Smooth muscle cell (in vitro differentiated cells): ENCODE measurements around the gene IGF2BP1. TPM values are rescaled to one million over a fixed set of nuclear protein-coding genes. Genes with fewer than 3 reads are reported as not detected.

Experiments
- DNase-seq: peaks from one replicate; lab custom pipeline; 2025; ENCODE audit not compliant: unreplicated experiment; lab: John Stamatoyannopoulos, UW
- H2AFZ ChIP-seq: fragments of 200-600 bp; sonication (generic); 2 replicates; pipeline ENCODE4 v1.6.0; 2016; ENCODE audit warnings: antibody characterized with exemption, low read depth, mild to moderate bottlenecking
- H3F3A ChIP-seq: fragments of 200-600 bp; sonication (generic); 2 replicates; pipeline ENCODE4 v1.6.0; 2017; ENCODE audit warnings: antibody characterized with exemption, low read depth
- H3K27ac ChIP-seq: fragments of 200-600 bp; sonication (generic); 2 replicates; pipeline ENCODE4 v1.5.1; 2016; ENCODE audit warnings: low read depth, mild to moderate bottlenecking
- H3K27me3 ChIP-seq: fragments of 200-600 bp; sonication (generic); 2 replicates; pipeline ENCODE4 v1.6.1; 2016; ENCODE audit warnings: low read depth, mild to moderate bottlenecking
- H3K36me3 ChIP-seq: fragments of 200-600 bp; sonication (generic); 2 replicates; pipeline ENCODE4 v1.5.1; 2016; ENCODE audit warnings: low read depth
- H3K4me1 ChIP-seq: fragments of 200-600 bp; sonication (generic); 2 replicates; pipeline ENCODE4 v1.5.1; 2016; ENCODE audit warnings: low read depth
- H3K4me2 ChIP-seq: fragments of 200-600 bp; sonication (generic); 2 replicates; pipeline ENCODE4 v1.6.0; 2016; ENCODE audit warnings: mild to moderate bottlenecking
- H3K4me3 ChIP-seq: fragments of 200-600 bp; sonication (generic); 2 replicates; pipeline ENCODE4 v1.5.1; 2016; ENCODE audit warnings: mild to moderate bottlenecking
- H3K79me2 ChIP-seq: fragments of 200-600 bp; sonication (generic); 2 replicates; pipeline ENCODE4 v1.6.0; 2016; ENCODE audit warnings: low read depth, mild to moderate bottlenecking
- H3K9ac ChIP-seq: fragments of 200-600 bp; sonication (generic); 2 replicates; pipeline ENCODE4 v1.6.0; 2016; ENCODE audit warnings: low read depth
- H3K9me3 ChIP-seq: fragments of 200-600 bp; sonication (generic); replicated peaks from 2 replicates; pipeline ENCODE4 v1.5.1; 2016; ENCODE audit warnings: low read depth
- H4K20me1 ChIP-seq: fragments of 200-600 bp; sonication (generic); 2 replicates; pipeline ENCODE4 v1.6.0; 2016; ENCODE audit warnings: low read depth
- CTCF ChIP-seq: fragments of 200-600 bp; sonication (generic); IDR thresholded peaks from 2 replicates; pipeline ENCODE4 v1.5.1; 2017; ENCODE audit warnings: borderline replicate concordance, mild to moderate bottlenecking, antibody characterized with exemption; ENCODE audit not compliant: insufficient read depth, poor library complexity, severe bottlenecking
- WGBS: methylation state at CpG from one replicate; pipeline ENCODE4 v1.1.7; 2016; ENCODE audit warnings: low lambda C conversion rate; 5-methylcytosine and 5-hydroxymethylcytosine counted together
- polyA plus RNA-seq: library from polyadenylated mRNA; unstranded; fragments of >200 nt; fragmentation: Nextera tagmentation; extraction: Ambion mirVana; gene quantifications from 2 replicates; pipeline ENCODE4 v1.2.1, GENCODE V29; 2016
- total RNA-seq: library from RNA; depleted of rRNA; stranded (reverse); fragments of >200 nt; gene quantifications from 2 replicates; pipeline ENCODE4 v1.2.3, GENCODE V29; 2014

Gene IGF2BP1
- total and polyA plus RNA-seq, 2 experiments from 2014 or later: 51.4 to 54.6 TPM

GRCh38 chr17:49013311-49014213 is 16.4 kb downstream of the IGF2BP1 start:
- H2AFZ ChIP-seq: no peak overlapping the region

GRCh38 chr17:49015179-49015923 is 18.2 kb downstream of the IGF2BP1 start:
- no peak for DNase-seq
- H4K20me1 ChIP-seq: peaks cover 95% of the 10 kb centered on the region

More at GRCh38 chr17:49013311-49014213, 16.4 kb downstream of the IGF2BP1 start:
- WGBS: 5% methylated on average over 35 of the region's 65 CpGs
- TF ChIP-seq CTCF: no peak
- Histone ChIP-seq H4K20me1 (peaks cover 97% of the 10 kb centered on the region), H3K4me3 (peak overlapping the region; percentile 60), H3K79me2 (peaks cover 99% of the 10 kb centered on the region), H3K27me3 (no peaks in the 10 kb centered on the region), H3K4me2 (peak overlapping the region; percentile 92), H3K27ac (peak overlapping the region; percentile 82), H3K9me3 (no peaks in the 10 kb centered on the region), H3K4me1 (peaks cover 57% of the 10 kb centered on the region), H3K36me3 (no peaks in the 10 kb centered on the region), H3K9ac (peak overlapping the region; percentile 71), H3F3A (peaks cover 21% of the 10 kb centered on the region)
- DNase-seq: no peak

GRCh38 chr17:49015924-49016774 is 19.0 kb downstream of the IGF2BP1 start:
- Histone ChIP-seq H3F3A (peaks cover 38% of the 10 kb centered on the region), H3K4me3 (no peak overlapping the region), H3K27ac (peak overlapping the region; percentile 82), H3K27me3 (no peaks in the 10 kb centered on the region), H3K4me2 (peak overlapping the region; percentile 59), H3K36me3 (no peaks in the 10 kb centered on the region), H2AFZ (no peak overlapping the region), H3K4me1 (peaks cover 80% of the 10 kb centered on the region), H3K9ac (no peak overlapping the region), H4K20me1 (peaks cover 95% of the 10 kb centered on the region), H3K9me3 (no peaks in the 10 kb centered on the region), H3K79me2 (peaks cover 99% of the 10 kb centered on the region)
- 81% methylated on average over 11 of the region's 11 CpGs for WGBS
- DNase-seq: no peak
- TF ChIP-seq CTCF: no peak

More at GRCh38 chr17:49015179-49015923, 18.2 kb downstream of the IGF2BP1 start:
- TF ChIP-seq CTCF: no peak
- Histone ChIP-seq H3K27ac (peak overlapping the region; percentile 82), H3K4me3 (no peak overlapping the region), H3K9me3 (no peaks in the 10 kb centered on the region), H3F3A (peaks cover 30% of the 10 kb centered on the region), H3K9ac (no peak overlapping the region), H3K27me3 (no peaks in the 10 kb centered on the region), H3K79me2 (peaks cover 99% of the 10 kb centered on the region), H3K36me3 (no peaks in the 10 kb centered on the region), H3K4me1 (peaks cover 72% of the 10 kb centered on the region), H2AFZ (no peak overlapping the region), H3K4me2 (no peak overlapping the region)
- WGBS: 84% methylated on average over 22 of the region's 22 CpGs
